ENCODE results near the gene POMT1. TPM values are rescaled to one million over a fixed set of nuclear protein-coding genes. Genes with fewer than 3 reads are reported as not detected.

Gene POMT1
- total and polyA plus RNA-seq, 2 of the 8 experiments (the other 6 are each of a cell fraction or from before 2014, with no cell fraction given) = 22.3 to 33.2 TPM

DNA sequence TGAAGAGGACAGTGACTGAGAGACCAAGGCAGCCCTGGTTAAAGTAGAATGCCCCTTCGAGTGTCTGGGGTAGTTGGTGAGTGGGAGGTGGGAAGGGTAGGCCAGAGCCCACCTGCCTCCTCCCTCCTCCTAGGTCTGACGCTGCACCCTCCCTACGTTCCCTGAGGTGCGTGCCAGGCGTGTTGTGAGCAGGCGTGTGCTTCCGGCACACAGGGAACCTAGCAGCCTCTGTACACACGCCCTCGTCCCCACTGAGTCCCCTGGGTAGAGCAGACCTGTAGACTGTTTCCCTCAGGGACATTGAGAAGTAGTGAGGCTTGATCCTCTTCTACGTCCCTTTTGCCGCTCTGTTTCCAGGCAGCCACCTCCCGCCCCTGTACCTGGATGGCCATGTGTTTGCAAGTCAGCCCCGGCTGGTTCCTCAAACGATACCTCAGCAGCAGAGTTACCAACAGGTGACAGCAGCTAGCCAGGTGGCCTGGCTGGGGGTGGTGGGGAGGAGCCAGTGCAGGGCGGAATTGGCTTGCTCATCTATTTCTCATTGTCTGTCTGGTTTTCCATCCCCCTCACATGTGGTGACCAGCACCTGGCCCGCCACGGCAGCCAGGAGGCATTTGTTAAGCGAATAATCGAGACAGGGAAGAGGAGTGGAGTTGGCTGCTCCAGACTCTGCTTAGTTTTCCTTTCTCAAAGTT, 16.8 kb upstream of the POMT1 start (continued):
- TF ChIP-seq, protein P1, sequence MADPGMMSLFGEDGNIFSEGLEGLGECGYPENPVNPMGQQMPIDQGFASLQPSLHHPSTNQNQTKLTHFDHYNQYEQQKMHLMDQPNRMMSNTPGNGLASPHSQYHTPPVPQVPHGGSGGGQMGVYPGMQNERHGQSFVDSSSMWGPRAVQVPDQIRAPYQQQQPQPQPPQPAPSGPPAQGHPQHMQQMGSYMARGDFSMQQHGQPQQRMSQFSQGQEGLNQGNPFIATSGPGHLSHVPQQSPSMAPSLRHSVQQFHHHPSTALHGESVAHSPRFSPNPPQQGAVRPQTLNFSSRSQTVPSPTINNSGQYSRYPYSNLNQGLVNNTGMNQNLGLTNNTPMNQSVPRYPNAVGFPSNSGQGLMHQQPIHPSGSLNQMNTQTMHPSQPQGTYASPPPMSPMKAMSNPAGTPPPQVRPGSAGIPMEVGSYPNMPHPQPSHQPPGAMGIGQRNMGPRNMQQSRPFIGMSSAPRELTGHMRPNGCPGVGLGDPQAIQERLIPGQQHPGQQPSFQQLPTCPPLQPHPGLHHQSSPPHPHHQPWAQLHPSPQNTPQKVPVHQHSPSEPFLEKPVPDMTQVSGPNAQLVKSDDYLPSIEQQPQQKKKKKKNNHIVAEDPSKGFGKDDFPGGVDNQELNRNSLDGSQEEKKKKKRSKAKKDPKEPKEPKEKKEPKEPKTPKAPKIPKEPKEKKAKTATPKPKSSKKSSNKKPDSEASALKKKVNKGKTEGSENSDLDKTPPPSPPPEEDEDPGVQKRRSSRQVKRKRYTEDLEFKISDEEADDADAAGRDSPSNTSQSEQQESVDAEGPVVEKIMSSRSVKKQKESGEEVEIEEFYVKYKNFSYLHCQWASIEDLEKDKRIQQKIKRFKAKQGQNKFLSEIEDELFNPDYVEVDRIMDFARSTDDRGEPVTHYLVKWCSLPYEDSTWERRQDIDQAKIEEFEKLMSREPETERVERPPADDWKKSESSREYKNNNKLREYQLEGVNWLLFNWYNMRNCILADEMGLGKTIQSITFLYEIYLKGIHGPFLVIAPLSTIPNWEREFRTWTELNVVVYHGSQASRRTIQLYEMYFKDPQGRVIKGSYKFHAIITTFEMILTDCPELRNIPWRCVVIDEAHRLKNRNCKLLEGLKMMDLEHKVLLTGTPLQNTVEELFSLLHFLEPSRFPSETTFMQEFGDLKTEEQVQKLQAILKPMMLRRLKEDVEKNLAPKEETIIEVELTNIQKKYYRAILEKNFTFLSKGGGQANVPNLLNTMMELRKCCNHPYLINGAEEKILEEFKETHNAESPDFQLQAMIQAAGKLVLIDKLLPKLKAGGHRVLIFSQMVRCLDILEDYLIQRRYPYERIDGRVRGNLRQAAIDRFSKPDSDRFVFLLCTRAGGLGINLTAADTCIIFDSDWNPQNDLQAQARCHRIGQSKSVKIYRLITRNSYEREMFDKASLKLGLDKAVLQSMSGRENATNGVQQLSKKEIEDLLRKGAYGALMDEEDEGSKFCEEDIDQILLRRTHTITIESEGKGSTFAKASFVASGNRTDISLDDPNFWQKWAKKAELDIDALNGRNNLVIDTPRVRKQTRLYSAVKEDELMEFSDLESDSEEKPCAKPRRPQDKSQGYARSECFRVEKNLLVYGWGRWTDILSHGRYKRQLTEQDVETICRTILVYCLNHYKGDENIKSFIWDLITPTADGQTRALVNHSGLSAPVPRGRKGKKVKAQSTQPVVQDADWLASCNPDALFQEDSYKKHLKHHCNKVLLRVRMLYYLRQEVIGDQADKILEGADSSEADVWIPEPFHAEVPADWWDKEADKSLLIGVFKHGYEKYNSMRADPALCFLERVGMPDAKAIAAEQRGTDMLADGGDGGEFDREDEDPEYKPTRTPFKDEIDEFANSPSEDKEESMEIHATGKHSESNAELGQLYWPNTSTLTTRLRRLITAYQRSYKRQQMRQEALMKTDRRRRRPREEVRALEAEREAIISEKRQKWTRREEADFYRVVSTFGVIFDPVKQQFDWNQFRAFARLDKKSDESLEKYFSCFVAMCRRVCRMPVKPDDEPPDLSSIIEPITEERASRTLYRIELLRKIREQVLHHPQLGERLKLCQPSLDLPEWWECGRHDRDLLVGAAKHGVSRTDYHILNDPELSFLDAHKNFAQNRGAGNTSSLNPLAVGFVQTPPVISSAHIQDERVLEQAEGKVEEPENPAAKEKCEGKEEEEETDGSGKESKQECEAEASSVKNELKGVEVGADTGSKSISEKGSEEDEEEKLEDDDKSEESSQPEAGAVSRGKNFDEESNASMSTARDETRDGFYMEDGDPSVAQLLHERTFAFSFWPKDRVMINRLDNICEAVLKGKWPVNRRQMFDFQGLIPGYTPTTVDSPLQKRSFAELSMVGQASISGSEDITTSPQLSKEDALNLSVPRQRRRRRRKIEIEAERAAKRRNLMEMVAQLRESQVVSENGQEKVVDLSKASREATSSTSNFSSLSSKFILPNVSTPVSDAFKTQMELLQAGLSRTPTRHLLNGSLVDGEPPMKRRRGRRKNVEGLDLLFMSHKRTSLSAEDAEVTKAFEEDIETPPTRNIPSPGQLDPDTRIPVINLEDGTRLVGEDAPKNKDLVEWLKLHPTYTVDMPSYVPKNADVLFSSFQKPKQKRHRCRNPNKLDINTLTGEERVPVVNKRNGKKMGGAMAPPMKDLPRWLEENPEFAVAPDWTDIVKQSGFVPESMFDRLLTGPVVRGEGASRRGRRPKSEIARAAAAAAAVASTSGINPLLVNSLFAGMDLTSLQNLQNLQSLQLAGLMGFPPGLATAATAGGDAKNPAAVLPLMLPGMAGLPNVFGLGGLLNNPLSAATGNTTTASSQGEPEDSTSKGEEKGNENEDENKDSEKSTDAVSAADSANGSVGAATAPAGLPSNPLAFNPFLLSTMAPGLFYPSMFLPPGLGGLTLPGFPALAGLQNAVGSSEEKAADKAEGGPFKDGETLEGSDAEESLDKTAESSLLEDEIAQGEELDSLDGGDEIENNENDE (IDR thresholded peaks at IDR 0.05; ENCODE audit: insufficient replicate concordance, low read length) = no peak
- TF ChIP-seq JUN (IDR thresholded peaks at IDR 0.05; ENCODE audit: low read depth, low read length) = no peak
- no peak for TF ChIP-seq BCL11A (IDR thresholded peaks at IDR 0.05; ENCODE audit: low read depth in 2 of 2, low read length in 2 of 2)
- TF ChIP-seq CBX5 (IDR thresholded peaks at IDR 0.05; ENCODE audit: low read depth, low read length) = no peak
- no peak for TF ChIP-seq CHD2 (IDR thresholded peaks at IDR 0.05; ENCODE audit: low read length)
- no peak for TF ChIP-seq BACH1 (IDR thresholded peaks at IDR 0.05; ENCODE audit: low read length)
- no peak for TF ChIP-seq SP4 (IDR thresholded peaks at IDR 0.05; ENCODE audit: low read length)
- no peak for TF ChIP-seq TBP (IDR thresholded peaks at IDR 0.05; ENCODE audit: low read depth, low read length)
- no peak for TF ChIP-seq SP1 (IDR thresholded peaks at IDR 0.05; ENCODE audit: low read depth, low read length)
- no peak for TF ChIP-seq SIX5 (IDR thresholded peaks at IDR 0.05; ENCODE audit: low read depth, low read length)
